Right lobe of liver (tissue), 4 donors: ENCODE data around the gene SHISA9.

ENCODE experiments used
- POLR2A ChIP-seq: fragments of 450-650 bp; IDR thresholded peaks from one replicate; pipeline ENCODE4 v1.6.1; 2017; ENCODE audit warnings: antibody characterized with exemption, mild to moderate bottlenecking
- TF ChIP-seq, protein P1 (sequence below), 4 donors: fragments of 200-600 bp in 3 of 4; fragments of 450-650 bp in 1 of 4; IDR thresholded peaks; one replicate each; pipeline versions ENCODE4 v1.5.1 to v1.8.0; 2016 to 2022; ENCODE audit warnings: antibody characterized with exemption in 4 of 4, mild to moderate bottlenecking in 2 of 4
- donor health status: DM: no; HTN: no; CAD: no.
- donor health status: DM: no; HTN: no; CAD: no.
- donor health status: DM: no; HTN: yes; CAD: no.

- TF ChIP-seq, protein P1, sequence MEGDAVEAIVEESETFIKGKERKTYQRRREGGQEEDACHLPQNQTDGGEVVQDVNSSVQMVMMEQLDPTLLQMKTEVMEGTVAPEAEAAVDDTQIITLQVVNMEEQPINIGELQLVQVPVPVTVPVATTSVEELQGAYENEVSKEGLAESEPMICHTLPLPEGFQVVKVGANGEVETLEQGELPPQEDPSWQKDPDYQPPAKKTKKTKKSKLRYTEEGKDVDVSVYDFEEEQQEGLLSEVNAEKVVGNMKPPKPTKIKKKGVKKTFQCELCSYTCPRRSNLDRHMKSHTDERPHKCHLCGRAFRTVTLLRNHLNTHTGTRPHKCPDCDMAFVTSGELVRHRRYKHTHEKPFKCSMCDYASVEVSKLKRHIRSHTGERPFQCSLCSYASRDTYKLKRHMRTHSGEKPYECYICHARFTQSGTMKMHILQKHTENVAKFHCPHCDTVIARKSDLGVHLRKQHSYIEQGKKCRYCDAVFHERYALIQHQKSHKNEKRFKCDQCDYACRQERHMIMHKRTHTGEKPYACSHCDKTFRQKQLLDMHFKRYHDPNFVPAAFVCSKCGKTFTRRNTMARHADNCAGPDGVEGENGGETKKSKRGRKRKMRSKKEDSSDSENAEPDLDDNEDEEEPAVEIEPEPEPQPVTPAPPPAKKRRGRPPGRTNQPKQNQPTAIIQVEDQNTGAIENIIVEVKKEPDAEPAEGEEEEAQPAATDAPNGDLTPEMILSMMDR (IDR thresholded peaks at IDR 0.05) = no peak
- no peak for TF ChIP-seq POLR2A
Measured at GRCh38 chr16:13155377-13155776, 254.0 kb downstream of the SHISA9 start.
